Endothelial cell of umbilical vein (primary cell): Measurements from ENCODE around the gene BRD1. TPM values are rescaled to one million over a fixed set of nuclear protein-coding genes. Genes with fewer than 3 reads are reported as not detected.

Source experiments
- BruUV-seq: library from RNA; stranded (reverse); fragments of 400-500 nt; replicated peaks from 2 replicates; lab custom pipeline; 2021; lab: Mats Ljungman, UMichigan
- CTCF ChIA-PET: fragments of 300-600, 350-600 bp; sonication (Branson Sonifier 250); formaldehyde crosslinking; loops from one replicate; lab custom pipeline; 2021; ENCODE audit warnings: antibody characterized with exemption, inconsistent platforms; lab: Charles Lee
- POLR2A ChIA-PET: fragments of 300-600, 350-600 bp; sonication (Branson Sonifier 250); formaldehyde crosslinking; loops from one replicate; lab custom pipeline; 2021; ENCODE audit warnings: antibody characterized with exemption, inconsistent platforms; lab: Charles Lee
- DNase-seq: peaks from one replicate; pipeline ENCODE4 v3.0.0-alpha.2; 2011; ENCODE audit warnings: low read depth, low spot score
- FAIRE-seq: peaks from 2 replicates; lab custom pipeline; 2011; peaks lifted over from hg19 to GRCh38; lab: Jason Lieb, UNC
- H2AFZ ChIP-seq: 2 replicates; pipeline ENCODE4 v1.6.0; 2012; ENCODE audit warnings: low read depth, low read length, control low read depth, inconsistent platforms
- H3K27ac ChIP-seq: 2 replicates; pipeline ENCODE4 v1.5.1; 2011; ENCODE audit warnings: low read depth, mild to moderate bottlenecking, control low read depth, low read length, moderate library complexity; ENCODE audit not compliant: insufficient read depth
- H3K27me3 ChIP-seq, 2 experiments: 2 replicates each; pipeline versions ENCODE4 v1.6.0 to v1.6.1; 2011; ENCODE audit warnings: low read length in 2 of 2, mixed read lengths in 1 of 2; ENCODE audit not compliant: control insufficient read depth in 2 of 2, insufficient read depth in 2 of 2
- H3K36me3 ChIP-seq, 2 experiments: 2 replicates in 1 of 2; 3 replicates in 1 of 2; pipeline ENCODE4 v1.5.1; 2011; ENCODE audit warnings: low read length in 2 of 2, mild to moderate bottlenecking in 1 of 2, moderate library complexity in 1 of 2; ENCODE audit not compliant: control insufficient read depth in 2 of 2, insufficient read depth in 2 of 2; ENCODE audit errors: extremely low read depth in 1 of 2
- H3K4me1 ChIP-seq: 3 replicates; pipeline ENCODE4 v1.5.1; 2011; ENCODE audit warnings: mild to moderate bottlenecking, low read length; ENCODE audit not compliant: control insufficient read depth, insufficient read depth; ENCODE audit errors: extremely low read depth
- H3K4me2 ChIP-seq: 2 replicates; pipeline ENCODE4 v1.6.1; 2011; ENCODE audit warnings: low read length, control low read depth, mixed read lengths; ENCODE audit not compliant: insufficient read depth
- H3K4me3 ChIP-seq, 3 experiments: fragments of 200-600 bp in 1 of 3; sonication (generic), shearing (Covaris generic) in 1 of 3; replicated peaks in 1 of 3; 2 replicates each; pipeline ENCODE4 v1.5.1; 2011 to 2016; ENCODE audit warnings: control low read depth in 3 of 3, low read length in 3 of 3, mild to moderate bottlenecking in 2 of 3, inconsistent platforms in 1 of 3, low read depth in 1 of 3, moderate library complexity in 1 of 3; ENCODE audit not compliant: insufficient read depth in 1 of 3
- H3K79me2 ChIP-seq: 2 replicates; pipeline ENCODE4 v1.6.0; 2012; ENCODE audit warnings: low read length, inconsistent platforms; ENCODE audit not compliant: control insufficient read depth, insufficient read depth
- H3K9ac ChIP-seq: replicated peaks from 2 replicates; pipeline ENCODE3; 2011; ENCODE audit warnings: low read length, control low read depth; ENCODE audit not compliant: insufficient read depth; ENCODE audit errors: extremely low read depth
- H3K9me1 ChIP-seq: replicated peaks from 3 replicates; pipeline ENCODE4 v1.6.0; 2011; ENCODE audit warnings: mild to moderate bottlenecking, low read length; ENCODE audit not compliant: control insufficient read depth, insufficient read depth; ENCODE audit errors: extremely low read depth
- H3K9me3 ChIP-seq: replicated peaks from 2 replicates; pipeline ENCODE4 v1.5.1; 2012; ENCODE audit warnings: low read length, inconsistent platforms; ENCODE audit not compliant: control insufficient read depth, insufficient read depth
- H4K20me1 ChIP-seq: replicated peaks from 2 replicates; pipeline ENCODE3; 2011; ENCODE audit warnings: mild to moderate bottlenecking, low read length; ENCODE audit not compliant: control insufficient read depth, insufficient read depth; ENCODE audit errors: extremely low read depth
- CTCF ChIP-seq, 2 donors: IDR thresholded peaks; 1 replicate in 1 of 2; 2 replicates in 1 of 2; pipeline ENCODE4 v1.5.1; 2011; ENCODE audit warnings: low read length in 2 of 2, mild to moderate bottlenecking in 2 of 2, moderate library complexity in 2 of 2, control low read depth in 1 of 2, inconsistent platforms in 1 of 2, low read depth in 1 of 2; ENCODE audit not compliant: insufficient read depth in 1 of 2; ENCODE audit errors: extremely low read depth in 1 of 2
- EZH2 ChIP-seq: IDR thresholded peaks from 2 replicates; pipeline ENCODE4 v1.6.1; 2012; ENCODE audit warnings: borderline replicate concordance, low read depth, mild to moderate bottlenecking, moderate library complexity, low read length, inconsistent platforms; ENCODE audit not compliant: severe bottlenecking
- FOS ChIP-seq: IDR thresholded peaks from 2 replicates; pipeline ENCODE4 v1.6.1; 2011; ENCODE audit warnings: mild to moderate bottlenecking, low read length, moderate library complexity, borderline replicate concordance; ENCODE audit not compliant: insufficient read depth
- GATA2 ChIP-seq: IDR thresholded peaks from 2 replicates; pipeline ENCODE4 v1.7.0; 2011; ENCODE audit warnings: low read depth, mild to moderate bottlenecking, moderate library complexity, mixed read lengths, low read length; ENCODE audit not compliant: insufficient read length, insufficient read depth
- JUN ChIP-seq: IDR thresholded peaks from 2 replicates; pipeline ENCODE4 v1.6.1; 2011; ENCODE audit warnings: borderline replicate concordance, low read depth; ENCODE audit not compliant: insufficient read length, insufficient read depth
- MYC ChIP-seq: IDR thresholded peaks from one replicate; pipeline ENCODE4 v1.6.1; 2011; ENCODE audit warnings: mild to moderate bottlenecking, low read depth, low read length
- POLR2A ChIP-seq: IDR thresholded peaks from 2 replicates; pipeline ENCODE4 v1.6.1; 2012; ENCODE audit warnings: low read depth, mild to moderate bottlenecking, control low read depth, low read length
- POLR2AphosphoS5 ChIP-seq: IDR thresholded peaks from 2 replicates; pipeline ENCODE4 v1.6.1; 2012; ENCODE audit warnings: low read depth, mild to moderate bottlenecking, control low read depth, low read length, moderate library complexity; ENCODE audit not compliant: insufficient read depth
- dilution Hi-C: fragments of 300-500 bp; cut with MboI; formaldehyde crosslinking; loops from one replicate; pipeline ENCODE4 v1.15.0; 2019; ENCODE audit warnings: low sequenced_read_pairs; ENCODE audit not compliant: extremely low pct_ligation_motif_present
- intact Hi-C: fragments of 100-400 bp; cut with micrococcal nuclease; formaldehyde crosslinking; loops from one replicate; pipeline ENCODE4 v1.10.0; 2022
- polyA plus RNA-seq, 4 experiments: library from polyadenylated mRNA; depleted of rRNA in 3 of 4; stranded (reverse) in 3 of 4; unstranded in 1 of 4; fragments of >200 nt; gene quantifications; 2 replicates each; pipeline versions ENCODE4 v1.2.1 to v1.2.3, GENCODE V29; 2011 to 2012; ENCODE audit warnings: missing spikeins in 1 of 4
- total RNA-seq: library from RNA; stranded (reverse); gene quantifications from 2 replicates; pipeline ENCODE4 v1.2.3, GENCODE V29; 2021
- TF ChIP-seq, protein P1 (sequence below): IDR thresholded peaks from 2 replicates; pipeline ENCODE4 v1.6.1; 2011; ENCODE audit not compliant: insufficient read depth, insufficient read length

The BRD1 gene
- total and polyA plus RNA-seq, 2 donors (not counting 3 experiments of a cell fraction or from before 2014, with no cell fraction given) = 8.1 to 41.1 TPM

- no peaks in the 10 kb centered on the region for H3K4me1 ChIP-seq
- intact Hi-C loops = no loop called here
- ChIA-PET POLR2A (no interaction called here), CTCF (no interaction called here)
- dilution Hi-C loops = no loop called here
- BruUV-seq = no TSS peak
- H3K9me3 ChIP-seq = no peaks in the 10 kb centered on the region
- no peak overlapping the region for H3K4me2 ChIP-seq
- no peaks in the 10 kb centered on the region for H3K27me3 ChIP-seq
- no peak for DNase-seq
- no peak for FAIRE-seq
- H3K79me2 ChIP-seq = peaks cover 96% of the 10 kb centered on the region
- H3K4me3 ChIP-seq = no peak overlapping the region
- H3K27ac ChIP-seq = no peak overlapping the region
- no peak overlapping the region for H2AFZ ChIP-seq
- no peaks in the 10 kb centered on the region for H3K36me3 ChIP-seq
- TF ChIP-seq JUN (no peak), MYC (no peak), POLR2A (no peak), POLR2AphosphoS5 (no peak), FOS (no peak), GATA2 (no peak), EZH2 (no peak), CTCF (IDR thresholded peaks at IDR 0.05; ENCODE audit: extremely low read depth in 1 of 2, insufficient read depth in 1 of 2, low read depth in 1 of 2, low read length in 2 of 2) (no peak)
- TF ChIP-seq, protein P1, sequence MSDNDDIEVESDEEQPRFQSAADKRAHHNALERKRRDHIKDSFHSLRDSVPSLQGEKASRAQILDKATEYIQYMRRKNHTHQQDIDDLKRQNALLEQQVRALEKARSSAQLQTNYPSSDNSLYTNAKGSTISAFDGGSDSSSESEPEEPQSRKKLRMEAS = no peak
- H3K9me1 ChIP-seq = no peaks in the 10 kb centered on the region
- H3K9ac ChIP-seq = no peak overlapping the region
- peaks cover 6% of the 10 kb centered on the region for H4K20me1 ChIP-seq
Observed at GRCh38 chr22:49867303-49868265, 39.9 kb upstream of the BRD1 start.
